K562 (cell line): ENCODE data around the gene OPCML. TPM values are rescaled to one million over a fixed set of nuclear protein-coding genes. Genes with fewer than 3 reads are reported as not detected.

ENCODE experiments used
- ATAC-seq: fragments of 200-7000 bp; cut with Tn5 transposase; 3 replicates; pipeline ENCODE4 v1.9.1; 2020; ENCODE audit warnings: moderate library complexity
- BruUV-seq: library from RNA; stranded (reverse); fragments of 400-500 nt; replicated peaks from 2 replicates; lab custom pipeline; 2021; lab: Mats Ljungman, UMichigan
- CTCF ChIA-PET: fragments of 300-600 bp; formaldehyde crosslinking; extraction: SDS; loops from one replicate; lab custom pipeline; 2021; ENCODE audit warnings: low intra/inter-chr PET ratio; lab: Yijun Ruan, JAX
- POLR2A ChIA-PET: fragments of 300-600, 350-650 bp; sonication (Branson Sonifier 250); formaldehyde crosslinking; extraction: SDS; loops from one replicate; lab custom pipeline; 2021; ENCODE audit warnings: antibody characterized with exemption, inconsistent platforms; lab: Yijun Ruan, JAX
- DNase-seq, 4 experiments: peaks; one replicate each; pipeline versions ENCODE4 v3.0.0 to v3.0.0-alpha.2; 2011 to 2018; ENCODE audit warnings: low spot score in 3 of 4, mixed read lengths in 3 of 4; ENCODE audit errors: extremely low read depth in 1 of 4
- FAIRE-seq: peaks from 2 replicates; lab custom pipeline; 2011; peaks lifted over from hg19 to GRCh38; lab: Jason Lieb, UNC
- H2AFZ ChIP-seq: 2 replicates; pipeline ENCODE4 v1.6.0; 2011; ENCODE audit warnings: low read depth, low read length, control low read depth, inconsistent platforms
- H3K27ac ChIP-seq: fragments of 200-600 bp; 3 replicates; pipeline ENCODE4 v1.8.0; 2011; ENCODE audit warnings: low read depth, mild to moderate bottlenecking, control low read depth, inconsistent platforms, low read length, moderate library complexity, mixed read lengths; ENCODE audit errors: extremely low read depth
- H3K27me3 ChIP-seq, 2 experiments: fragments of 300-600 bp in 1 of 2; 2 replicates in 1 of 2; 3 replicates in 1 of 2; pipeline versions ENCODE4 v1.6.0 to v1.8.0; 2011; ENCODE audit warnings: inconsistent platforms in 2 of 2, low read length in 2 of 2, mild to moderate bottlenecking in 1 of 2, mixed read lengths in 1 of 2, moderate library complexity in 1 of 2; ENCODE audit not compliant: control insufficient read depth in 2 of 2, insufficient read depth in 2 of 2
- H3K36me3 ChIP-seq: fragments of 300-600 bp; 3 replicates; pipeline ENCODE4 v1.8.0; 2011; ENCODE audit warnings: mild to moderate bottlenecking, low read length, inconsistent platforms; ENCODE audit not compliant: control insufficient read depth, insufficient read depth
- H3K4me1 ChIP-seq, 2 experiments: fragments of 200-600 bp in 1 of 2; replicated peaks in 1 of 2; 2 replicates in 1 of 2; 3 replicates in 1 of 2; pipeline versions ENCODE4 v1.5.1 to v1.8.0; 2011; ENCODE audit warnings: inconsistent platforms in 2 of 2, low read length in 2 of 2, mild to moderate bottlenecking in 1 of 2, mixed read lengths in 1 of 2, moderate library complexity in 1 of 2; ENCODE audit not compliant: control insufficient read depth in 2 of 2, insufficient read depth in 2 of 2
- H3K4me2 ChIP-seq: 2 replicates; pipeline ENCODE4 v1.6.1; 2011; ENCODE audit warnings: low read length, control low read depth, inconsistent platforms, mixed read lengths; ENCODE audit not compliant: insufficient read depth
- H3K4me3 ChIP-seq: fragments of 200-600 bp; sonication (generic), shearing (Covaris generic); 2 replicates; pipeline ENCODE4 v1.5.1; 2016; ENCODE audit warnings: control low read depth, inconsistent platforms
- H3K79me2 ChIP-seq: fragments of 200-600 bp; 3 replicates; pipeline ENCODE4 v1.8.0; 2011; ENCODE audit warnings: low read length, inconsistent platforms; ENCODE audit not compliant: control insufficient read depth, insufficient read depth
- H3K9ac ChIP-seq, 2 experiments: 2 replicates each; pipeline versions ENCODE4 v1.6.0 to v1.6.1; 2011; ENCODE audit warnings: low read depth in 2 of 2, low read length in 2 of 2, control low read depth in 1 of 2, inconsistent platforms in 1 of 2, mild to moderate bottlenecking in 1 of 2, mixed read lengths in 1 of 2; ENCODE audit not compliant: insufficient read depth in 1 of 2
- H3K9me1 ChIP-seq: one replicate; pipeline ENCODE4 v1.6.0; 2011; ENCODE audit warnings: inconsistent platforms, mild to moderate bottlenecking, low read length, moderate library complexity; ENCODE audit not compliant: control insufficient read depth, insufficient read depth
- H3K9me3 ChIP-seq: replicated peaks from 2 replicates; pipeline ENCODE4 v1.5.1; 2011; ENCODE audit warnings: low read depth, low read length, inconsistent platforms; ENCODE audit not compliant: control insufficient read depth, insufficient read depth
- H4K20me1 ChIP-seq: replicated peaks from 2 replicates; pipeline ENCODE4 v1.6.1; 2011; ENCODE audit warnings: low read length, inconsistent platforms, mixed read lengths; ENCODE audit not compliant: control insufficient read depth, insufficient read depth
- HMG20A ChIP-seq: fragments of 450-650 bp; formaldehyde crosslinking; conservative IDR thresholded peaks from 2 replicates; pipeline ENCODE4 v1.4.0; 2020; ENCODE audit warnings: mild to moderate bottlenecking, mixed read lengths
- POLR2B ChIP-seq: fragments of 450-650 bp; IDR thresholded peaks from 2 replicates; pipeline ENCODE4 v1.6.1; 2018; ENCODE audit warnings: low read depth; ENCODE audit not compliant: partially characterized antibody
- ZBED1 ChIP-seq: IDR thresholded peaks from 2 replicates; pipeline ENCODE4 v1.6.1; 2014
- ZNF134 ChIP-seq: fragments of 250-450 bp; sonication (Bioruptor Pico); conservative IDR thresholded peaks from 2 replicates; pipeline ENCODE4 v1.4.0; 2020
- ZNF785 ChIP-seq: fragments of 250-450 bp; sonication (Bioruptor Pico); IDR thresholded peaks from 2 replicates; pipeline ENCODE4 v1.4.0; 2020; ENCODE audit warnings: mild to moderate bottlenecking
- WGBS: fragments of 100-300 bp; shearing (Covaris generic); methylation state at CpG from one replicate; pipeline ENCODE4 v1.1.6; 2016; ENCODE audit warnings: low coverage, mixed read lengths; ENCODE audit not compliant: insufficient coverage; ENCODE audit errors: missing lambda C conversion rate; 5-methylcytosine and 5-hydroxymethylcytosine counted together
- in situ Hi-C: fragments of 300-500 bp; cut with MboI; formaldehyde crosslinking; loops from 4 replicates; pipeline ENCODE4 v1.15.0; 2018; ENCODE audit warnings: inconsistent platforms, mixed read lengths
- intact Hi-C: fragments of 100-400 bp; cut with micrococcal nuclease; formaldehyde crosslinking; loops from 2 replicates; pipeline ENCODE4 v1.14.2; 2022
- polyA plus RNA-seq, 8 experiments: library from polyadenylated mRNA; depleted of rRNA in 4 of 8; stranded (reverse) in 5 of 8; unstranded in 3 of 8; fragments of >200 nt; fragmentation: Nextera tagmentation in 2 of 8; fragmentation: Illumina TruSeq in 1 of 8; extraction: Ambion mirVana in 2 of 8; extraction: Trizol in 1 of 8; gene quantifications; 2 replicates each; pipeline versions ENCODE4 v1.2.1 to v1.2.3, GENCODE V29; 2011 to 2014; ENCODE audit warnings: inconsistent platforms in 1 of 8, missing spikeins in 1 of 8
- total RNA-seq, 7 experiments: library from RNA; depleted of rRNA in 6 of 7; stranded (reverse); fragments of >200 nt in 6 of 7; fragmentation: Illumina TruSeq in 2 of 7; extraction: Trizol in 2 of 7; gene quantifications; 2 replicates each; pipeline versions ENCODE4 v1.2.1 to v1.2.3, GENCODE V29; 2011 to 2021; ENCODE audit warnings: low replicate concordance in 1 of 7

Gene OPCML
- total and polyA plus RNA-seq, 9 of the 15 experiments (the other 6 are each of a cell fraction or from before 2014, with no cell fraction given): not detected

DNA sequence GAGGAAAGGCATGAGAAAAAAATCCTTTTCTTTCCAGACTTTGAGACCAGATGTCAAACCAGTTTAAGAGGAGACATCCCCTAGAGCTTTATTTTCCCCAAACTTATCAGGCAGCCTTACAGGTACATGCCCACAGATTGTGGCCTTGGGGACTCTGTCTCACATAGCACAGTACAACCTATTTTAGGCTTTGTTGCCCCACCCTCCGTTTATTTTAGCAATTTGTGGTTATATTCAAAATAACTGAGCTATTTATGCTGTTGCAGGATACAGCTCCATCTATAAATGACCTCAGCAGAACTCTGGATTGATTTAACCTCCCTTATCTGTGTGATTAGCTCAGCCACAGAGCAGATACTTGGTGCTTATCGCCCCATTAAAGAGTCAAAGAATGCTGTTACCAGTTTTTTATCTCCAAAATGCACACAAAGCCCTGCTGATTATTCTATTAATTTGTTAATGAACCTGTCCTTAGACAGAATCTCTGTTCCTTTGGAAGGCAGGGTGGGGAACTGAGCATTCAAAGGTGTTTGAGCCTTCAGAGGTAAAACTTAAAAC, 525.2 kb downstream of the OPCML start:
- WGBS: 3% methylated on average over 2 of the region's 2 CpGs
- intact Hi-C loops: no loop called here
- Histone ChIP-seq H3K4me1 (no peaks in the 10 kb centered on the region), H3K9ac (no peak overlapping the region), H3K4me2 (no peak overlapping the region), H3K4me3 (no peak overlapping the region), H4K20me1 (no peaks in the 10 kb centered on the region), H3K79me2 (no peaks in the 10 kb centered on the region), H3K27ac (no peak overlapping the region), H3K27me3 (no peaks in the 10 kb centered on the region), H2AFZ (no peak overlapping the region), H3K9me3 (no peaks in the 10 kb centered on the region), H3K9me1 (no peaks in the 10 kb centered on the region), H3K36me3 (no peaks in the 10 kb centered on the region)
- no peak for ATAC-seq
- no TSS peak for BruUV-seq
- in situ Hi-C loops: no loop called here
- CTCF ChIA-PET: no interaction called here
- POLR2A ChIA-PET: no interaction called here
- no peak for FAIRE-seq
- TF ChIP-seq POLR2B (no peak), ZNF785 (CRISPR knock-in tag) (no peak)
- DNase-seq: no peak

DNA sequence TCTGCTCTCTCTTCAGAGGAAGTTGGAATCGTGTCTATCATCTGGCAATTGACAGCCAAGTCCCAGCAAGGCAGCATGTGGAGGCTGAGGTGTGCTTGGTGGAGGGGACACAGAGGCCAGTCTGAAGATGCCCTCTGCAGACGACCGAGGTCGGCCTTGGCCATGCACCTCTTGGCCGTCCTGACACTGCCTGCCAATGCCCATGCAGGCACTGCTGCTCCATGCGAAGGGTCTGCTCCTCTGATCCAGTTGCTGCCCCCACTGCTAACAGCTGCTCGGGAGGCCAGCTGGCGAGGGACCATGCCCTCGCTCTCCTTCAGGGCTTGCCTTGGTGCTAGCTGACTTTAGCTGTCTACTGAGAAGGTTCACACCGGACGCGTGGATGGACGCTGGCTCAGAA, 527.9 kb downstream of the OPCML start:
- Histone ChIP-seq H3K4me3 (no peak overlapping the region), H3K36me3 (no peaks in the 10 kb centered on the region), H3K79me2 (no peaks in the 10 kb centered on the region), H4K20me1 (no peaks in the 10 kb centered on the region), H3K27me3 (no peaks in the 10 kb centered on the region), H3K27ac (no peak overlapping the region), H3K9ac (no peak overlapping the region), H3K4me1 (no peaks in the 10 kb centered on the region), H3K9me3 (no peaks in the 10 kb centered on the region), H3K4me2 (no peak overlapping the region), H3K9me1 (no peaks in the 10 kb centered on the region), H2AFZ (no peak overlapping the region)
- no TSS peak for BruUV-seq
- under 1% methylated on average over 13 of the region's 13 CpGs for WGBS
- DNase-seq (no peak), ATAC-seq (no peak), FAIRE-seq (no peak)
- CTCF ChIA-PET: no interaction called here
- in situ Hi-C loops (no loop called here), intact Hi-C loops (no loop called here)
- POLR2A ChIA-PET: no interaction called here
- TF ChIP-seq ZBED1 (no peak), ZNF134 (CRISPR knock-in tag) (no peak), HMG20A (CRISPR knock-in tag) (no peak)
